Body of pancreas (tissue), 4 donors: ENCODE results near the gene PPFIBP2.

Experiments used
- CTCF ChIP-seq, 7 experiments: fragments of 450-650 bp in 4 of 7; fragments of 200-600 bp in 3 of 7; sonication (generic) in 3 of 7; IDR thresholded peaks; one replicate each; pipeline ENCODE4 v1.5.1; 2016 to 2019; ENCODE audit warnings: antibody characterized with exemption in 7 of 7
- POLR2A ChIP-seq, 3 donors: fragments of 450-650 bp; IDR thresholded peaks; one replicate each; pipeline ENCODE4 v1.6.1; 2016; ENCODE audit warnings: antibody characterized with exemption in 3 of 3, mild to moderate bottlenecking in 2 of 3

- TF ChIP-seq CTCF (IDR thresholded peaks at IDR 0.05) = no peak
- no peak for TF ChIP-seq POLR2A (IDR thresholded peaks at IDR 0.05)
Observed at GRCh38 chr11:7628660-7629059, 114.9 kb downstream of the PPFIBP2 start.
